Fibroblast of pulmonary artery (primary cell): ENCODE results near the gene GLIS1.

Source experiments
- DNase-seq: peaks from one replicate; pipeline ENCODE4 v3.0.0-alpha.2; 2010; ENCODE audit warnings: low read depth
- H3K4me3 ChIP-seq: replicated peaks from 2 replicates; pipeline ENCODE4 v1.5.1; 2011; ENCODE audit warnings: low read depth, mild to moderate bottlenecking, control low read depth, low read length, moderate library complexity
- TF ChIP-seq, protein P1 (sequence below): IDR thresholded peaks from 2 replicates; pipeline ENCODE4 v1.5.1; 2011; ENCODE audit warnings: mild to moderate bottlenecking, control low read depth, low read length, inconsistent platforms; ENCODE audit errors: missing control alignments

GLIS1 gene

DNA sequence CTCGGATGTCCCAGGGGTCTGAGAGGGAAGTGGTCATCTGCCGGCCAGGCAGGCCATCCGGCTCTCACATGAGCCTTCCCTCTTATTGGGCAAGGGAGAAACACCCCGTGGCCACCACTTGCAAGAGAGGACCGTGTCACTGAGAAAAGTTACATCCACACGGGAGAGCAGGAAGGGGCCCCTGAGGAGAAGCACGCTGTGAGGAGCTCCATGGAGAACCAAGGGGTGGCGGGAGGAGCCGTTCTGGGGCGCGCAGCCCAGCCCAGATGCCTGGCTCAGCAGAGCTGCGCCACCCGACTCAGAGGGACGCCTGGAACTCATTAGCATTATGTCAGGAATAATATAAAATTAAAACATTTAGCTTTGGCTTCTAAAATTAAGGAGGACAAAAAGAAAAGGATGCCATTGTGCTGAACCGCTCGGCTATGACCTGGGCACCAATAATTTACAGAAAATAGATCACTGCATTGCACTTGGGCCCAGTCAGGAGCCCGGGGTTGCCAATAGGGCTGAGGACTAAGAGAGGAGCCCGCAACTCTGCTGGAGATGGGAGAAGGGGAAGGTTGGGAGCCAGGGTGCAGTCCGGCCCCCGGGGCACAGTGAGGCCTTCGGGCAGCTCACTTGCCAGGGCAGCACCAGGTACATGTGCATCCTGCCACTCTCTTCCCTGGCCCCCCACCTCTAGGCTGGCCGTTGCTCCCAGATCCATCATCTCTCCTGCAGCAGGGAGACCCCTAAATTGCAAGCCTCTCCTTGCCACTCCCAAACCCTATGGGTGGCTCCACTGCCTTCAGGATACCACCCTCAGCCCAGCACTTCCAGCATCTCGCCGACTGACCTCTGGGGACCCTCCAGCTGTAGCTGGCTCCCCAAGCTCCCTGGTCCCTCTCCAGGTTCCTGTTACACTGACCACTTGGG is 194.9 kb downstream of the GLIS1 start:
- no peak overlapping the region for H3K4me3 ChIP-seq
- no peak for DNase-seq
- TF ChIP-seq, protein P1, sequence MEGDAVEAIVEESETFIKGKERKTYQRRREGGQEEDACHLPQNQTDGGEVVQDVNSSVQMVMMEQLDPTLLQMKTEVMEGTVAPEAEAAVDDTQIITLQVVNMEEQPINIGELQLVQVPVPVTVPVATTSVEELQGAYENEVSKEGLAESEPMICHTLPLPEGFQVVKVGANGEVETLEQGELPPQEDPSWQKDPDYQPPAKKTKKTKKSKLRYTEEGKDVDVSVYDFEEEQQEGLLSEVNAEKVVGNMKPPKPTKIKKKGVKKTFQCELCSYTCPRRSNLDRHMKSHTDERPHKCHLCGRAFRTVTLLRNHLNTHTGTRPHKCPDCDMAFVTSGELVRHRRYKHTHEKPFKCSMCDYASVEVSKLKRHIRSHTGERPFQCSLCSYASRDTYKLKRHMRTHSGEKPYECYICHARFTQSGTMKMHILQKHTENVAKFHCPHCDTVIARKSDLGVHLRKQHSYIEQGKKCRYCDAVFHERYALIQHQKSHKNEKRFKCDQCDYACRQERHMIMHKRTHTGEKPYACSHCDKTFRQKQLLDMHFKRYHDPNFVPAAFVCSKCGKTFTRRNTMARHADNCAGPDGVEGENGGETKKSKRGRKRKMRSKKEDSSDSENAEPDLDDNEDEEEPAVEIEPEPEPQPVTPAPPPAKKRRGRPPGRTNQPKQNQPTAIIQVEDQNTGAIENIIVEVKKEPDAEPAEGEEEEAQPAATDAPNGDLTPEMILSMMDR = no peak

DNA sequence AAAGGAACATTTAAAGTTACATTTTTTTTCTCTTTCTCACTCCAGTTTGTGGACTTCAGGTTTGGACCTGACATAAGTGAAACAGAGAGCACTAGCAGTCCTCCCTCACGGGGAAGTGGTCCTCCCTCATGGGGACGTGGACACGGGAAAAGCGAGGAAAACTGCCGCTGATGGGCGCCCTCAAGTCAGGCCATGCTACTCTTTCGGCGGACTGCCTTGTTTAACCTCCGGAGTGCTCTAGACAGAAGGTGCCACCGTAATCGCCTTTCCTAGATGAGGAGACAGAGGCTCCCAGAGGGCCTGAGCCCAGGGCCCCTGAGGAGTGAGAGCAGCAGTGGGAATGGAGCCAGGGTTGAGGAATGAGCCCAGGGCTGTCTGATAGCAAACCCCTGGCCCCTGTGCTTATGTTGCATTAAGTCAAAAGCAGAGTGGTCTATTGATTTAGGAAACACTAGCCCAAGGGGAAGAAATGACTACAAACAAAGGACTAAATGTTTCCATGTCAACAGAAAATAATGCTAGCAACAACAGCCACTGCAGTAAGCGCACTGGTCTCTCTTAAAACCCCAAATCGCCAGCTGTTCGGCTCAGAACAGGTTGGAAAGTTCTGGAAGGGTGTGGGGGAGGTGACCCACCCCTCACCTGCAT is 195.7 kb downstream of the GLIS1 start:
- H3K4me3 ChIP-seq = no peak overlapping the region
- DNase-seq = no peak
- TF ChIP-seq, protein P1 = no peak

DNA sequence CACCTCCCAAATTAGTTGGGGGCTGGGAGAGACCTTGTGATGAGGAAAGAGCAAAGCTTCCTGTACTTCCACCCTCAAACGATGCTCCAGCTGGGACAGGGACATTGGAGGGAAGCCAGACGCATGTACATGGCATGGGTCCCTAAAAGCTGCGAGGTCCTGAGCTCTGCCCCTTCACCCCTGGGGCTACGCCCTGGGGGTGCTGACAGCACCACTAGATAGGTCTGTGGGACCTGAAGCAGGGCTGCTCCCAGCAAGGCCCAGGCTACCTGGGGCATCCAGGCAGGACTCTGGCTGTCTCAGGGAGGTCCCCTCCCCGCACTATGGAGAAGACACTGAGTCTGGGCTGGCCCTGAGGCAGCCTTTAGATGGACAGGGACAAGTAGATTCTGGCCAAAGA is 196.4 kb downstream of the GLIS1 start:
- TF ChIP-seq, protein P1 = no peak
- DNase-seq = no peak
- no peak overlapping the region for H3K4me3 ChIP-seq

DNA sequence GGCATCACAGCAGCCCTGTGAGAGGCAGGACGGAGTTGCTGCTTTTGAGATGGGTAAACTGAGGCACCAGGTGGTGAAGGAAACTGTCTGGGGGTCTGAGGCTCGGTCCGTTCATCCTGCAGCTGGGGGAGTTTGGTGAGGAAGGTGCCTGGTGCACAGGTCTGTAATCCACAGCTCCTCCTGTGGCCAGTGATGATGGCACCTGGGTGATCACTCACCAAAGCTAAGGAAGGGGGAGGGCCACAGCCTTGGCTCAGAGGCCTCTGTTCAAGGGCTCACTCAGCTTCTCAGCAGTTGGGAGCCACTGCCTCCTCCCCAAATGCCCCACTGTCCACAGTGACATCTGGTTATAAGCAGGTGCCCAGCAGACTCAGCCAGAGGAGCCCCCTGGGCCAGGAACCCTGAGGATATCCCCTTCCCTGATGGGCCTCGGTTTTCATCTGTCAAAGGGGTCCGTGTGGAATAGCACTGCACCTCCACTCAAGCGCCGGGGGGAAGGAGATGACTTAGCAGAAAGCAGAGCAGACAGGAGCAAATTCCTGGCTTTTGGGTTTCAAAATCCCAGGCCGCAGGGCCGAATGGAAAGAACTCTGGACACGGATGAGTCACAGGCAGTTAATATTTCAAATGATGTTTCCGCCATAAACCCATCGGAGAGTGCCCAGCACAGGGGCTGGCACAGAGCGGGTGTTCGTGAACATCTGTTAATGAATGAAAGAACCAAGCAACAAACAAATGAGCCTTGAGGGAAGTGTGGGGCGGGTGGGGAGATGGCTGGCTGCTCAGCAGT is 197.0 kb downstream of the GLIS1 start:
- peak; percentile 33 for DNase-seq
- TF ChIP-seq, protein P1 = peak; percentile 46

DNA sequence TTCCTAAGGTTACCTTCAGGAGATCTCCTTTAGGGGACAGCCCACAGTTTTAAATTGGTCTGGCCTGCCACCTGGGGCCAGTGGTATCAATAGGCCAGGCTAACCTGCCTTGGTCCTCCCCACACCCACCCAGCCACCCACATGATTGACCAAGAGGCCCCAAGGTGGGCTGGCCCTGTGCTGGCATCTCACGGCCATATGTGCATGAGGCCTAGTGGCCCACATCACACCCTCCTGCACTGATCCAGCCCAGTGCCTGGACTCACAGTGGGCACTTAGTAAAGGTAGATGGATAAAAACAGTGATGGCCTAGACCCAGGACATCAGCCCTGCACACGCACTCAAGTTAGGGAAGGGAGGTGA is 197.7 kb downstream of the GLIS1 start:
- no peak overlapping the region for H3K4me3 ChIP-seq
- DNase-seq = no peak
- TF ChIP-seq, protein P1 = no peak

More for the DNA sequence above, 197.0 kb downstream of the GLIS1 start:
- H3K4me3 ChIP-seq = no peak overlapping the region

DNA sequence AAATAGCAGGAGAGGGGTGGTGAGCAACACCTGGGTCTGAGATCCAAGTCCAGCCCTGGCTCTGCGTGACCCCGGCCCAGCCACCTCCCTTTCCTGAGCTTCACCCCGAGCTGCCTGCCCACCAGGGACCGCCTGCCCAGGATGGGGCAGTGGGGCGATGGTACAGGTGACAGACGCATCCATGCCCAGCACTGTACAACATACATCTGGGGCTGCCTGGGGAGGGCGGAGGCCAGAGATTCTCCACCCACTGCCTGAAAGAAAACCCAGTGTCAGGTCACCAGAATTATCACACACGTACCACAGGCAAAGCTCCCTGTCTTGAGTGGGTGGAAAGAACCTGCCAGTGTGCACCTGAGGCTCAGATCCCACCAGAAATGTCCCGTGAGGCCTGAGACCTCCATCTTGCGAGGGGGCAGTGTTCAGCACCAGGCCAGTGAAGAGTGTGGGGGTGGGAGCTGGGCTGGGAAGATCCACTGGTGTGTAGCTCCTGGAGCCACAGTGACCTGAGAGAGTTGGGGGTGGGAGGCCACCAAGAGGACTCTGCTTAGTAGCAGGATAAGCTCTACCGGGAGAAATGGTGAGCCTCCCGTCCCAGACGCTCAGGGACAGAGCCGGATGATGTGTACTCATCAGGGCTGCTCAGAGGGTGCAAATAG is 198.2 kb downstream of the GLIS1 start:
- no peak for DNase-seq
- no peak overlapping the region for H3K4me3 ChIP-seq
- TF ChIP-seq, protein P1 = no peak
